ENCODE results near the gene NEGR1. TPM values are rescaled to one million over a fixed set of nuclear protein-coding genes. Genes with fewer than 3 reads are reported as not detected.

Gene NEGR1
- total and polyA plus RNA-seq, 2 experiments from 2014 or later, result 0.57 to 0.94 TPM

GRCh38 chr1:71785450-71785849, 496.9 kb downstream of the NEGR1 start:
- H3K27ac Mint-ChIP-seq, result no peak overlapping the region
- no peak for ATAC-seq

More at GRCh38 chr1:71785450-71785849, 496.9 kb downstream of the NEGR1 start:
- Mint-ChIP-seq H3K27me3 (ENCODE audit: insufficient read depth, low read depth, poor library complexity) (peaks cover 2% of the 10 kb centered on the region), H3K4me1 (peaks cover 4% of the 10 kb centered on the region; the same call in 2 of the 3 replicates), H3K36me3 (ENCODE audit: low read depth) (no peaks in the 10 kb centered on the region), H3K9me3 (no peaks in the 10 kb centered on the region), H3K4me3 (no peak overlapping the region)
- no peak for TF ChIP-seq ZNF331 (CRISPR knock-in tag; IDR thresholded peaks at IDR 0.05; ENCODE audit: low read depth)
- TF ChIP-seq ETS1 (IDR thresholded peaks at IDR 0.05), result no peak
- no peak for TF ChIP-seq CTCF (conservative IDR thresholded peaks at IDR 0.05; ENCODE audit: low read depth in 2 of 2)
- no peak for TF ChIP-seq CREB1 (CRISPR knock-in tag; IDR thresholded peaks at IDR 0.05; ENCODE audit: low read depth)
- no peak for TF ChIP-seq ZNF114 (CRISPR knock-in tag; IDR thresholded peaks at IDR 0.05)
- no peak for TF ChIP-seq EZH2phosphoT487 (IDR thresholded peaks at IDR 0.05; ENCODE audit: unreplicated experiment)
- no peak for TF ChIP-seq JUNB (IDR thresholded peaks at IDR 0.05; ENCODE audit: unreplicated experiment)
- TF ChIP-seq ZNF462 (CRISPR knock-in tag; IDR thresholded peaks at IDR 0.05), result no peak
- no peak for TF ChIP-seq STAT1 (IDR thresholded peaks at IDR 0.05; ENCODE audit: unreplicated experiment)
- TF ChIP-seq NANOG (IDR thresholded peaks at IDR 0.05; ENCODE audit: borderline replicate concordance), result no peak
- no peak for TF ChIP-seq POLR2AphosphoS5 (IDR thresholded peaks at IDR 0.05; ENCODE audit: low read depth)
- H3K9me2 ChIP-seq (ENCODE audit: insufficient read depth), result no peaks in the 10 kb centered on the region
- H3K4me1 ChIP-seq (ENCODE audit: insufficient read depth), result peaks cover 6% of the 10 kb centered on the region
- no peaks in the 10 kb centered on the region for H3F3A ChIP-seq (replicated peaks; ENCODE audit: low read depth)
- no peak overlapping the region for H3K4me2 ChIP-seq
- H3K27me3 ChIP-seq (ENCODE audit: insufficient read depth), result no peaks in the 10 kb centered on the region
- H3K79me2 ChIP-seq (replicated peaks; ENCODE audit: insufficient read depth), result no peaks in the 10 kb centered on the region
- H3K36me3 ChIP-seq (ENCODE audit: insufficient read depth), result no peaks in the 10 kb centered on the region
- no peak for DNase-seq (ENCODE audit: low spot score)
- no peaks in the 10 kb centered on the region for H4K20me1 ChIP-seq (replicated peaks; ENCODE audit: insufficient read depth)
- H2AFZ ChIP-seq, result no peak overlapping the region
- H3K27ac ChIP-seq (ENCODE audit: low read depth), result no peak overlapping the region
- H3K4me3 ChIP-seq, result no peak overlapping the region

Data from GM23338 (cell line).